H1 (cell line): Measurements from ENCODE around the gene RAB44. TPM values are rescaled to one million over a fixed set of nuclear protein-coding genes. Genes with fewer than 3 reads are reported as not detected.

Experiments used
- CTCF ChIA-PET: fragments of 300-600 bp; sonication (Branson Sonifier 250); formaldehyde crosslinking; loops from one replicate; lab custom pipeline; 2021; ENCODE audit not compliant: partially characterized antibody; lab: Charles Lee
- POLR2A ChIA-PET: fragments of 300-600 bp; sonication (Branson Sonifier 250); formaldehyde crosslinking; loops from one replicate; lab custom pipeline; 2021; ENCODE audit warnings: inconsistent platforms; ENCODE audit not compliant: partially characterized antibody; lab: Charles Lee
- DNase-seq, 2 experiments: peaks; one replicate each; pipeline versions ENCODE4 v3.0.0 to v3.0.0-alpha.2; 2010 to 2022; ENCODE audit warnings: low spot score in 2 of 2, low read depth in 1 of 2, mixed read lengths in 1 of 2
- FAIRE-seq: peaks from 2 replicates; lab custom pipeline; 2011; peaks lifted over from hg19 to GRCh38; lab: Jason Lieb, UNC
- H2AFZ ChIP-seq: 2 replicates; pipeline ENCODE4 v1.8.1; 2012; ENCODE audit warnings: low read length, inconsistent platforms
- H2AK5ac ChIP-seq: 2 replicates; pipeline ENCODE4 v1.6.1; 2013; ENCODE audit warnings: low read depth, low read length
- H2BK120ac ChIP-seq: replicated peaks from 2 replicates; pipeline ENCODE3; 2013; ENCODE audit warnings: low read depth, low read length, inconsistent platforms
- H2BK12ac ChIP-seq: 2 replicates; pipeline ENCODE4 v1.6.1; 2013; ENCODE audit warnings: low read depth, low read length
- H2BK15ac ChIP-seq: 2 replicates; pipeline ENCODE4 v1.6.1; 2013; ENCODE audit warnings: low read length
- H2BK20ac ChIP-seq: 2 replicates; pipeline ENCODE4 v1.6.1; 2013; ENCODE audit warnings: low read length
- H2BK5ac ChIP-seq: 2 replicates; pipeline ENCODE4 v1.6.1; 2013; ENCODE audit warnings: low read depth, low read length
- H3K14ac ChIP-seq: 2 replicates; pipeline ENCODE4 v1.6.1; 2013; ENCODE audit warnings: inconsistent platforms; ENCODE audit not compliant: insufficient read length
- H3K18ac ChIP-seq: 2 replicates; pipeline ENCODE4 v1.6.1; 2013; ENCODE audit warnings: low read length; ENCODE audit errors: extremely low read depth
- H3K23ac ChIP-seq: 2 replicates; pipeline ENCODE4 v1.6.1; 2013; ENCODE audit warnings: inconsistent platforms; ENCODE audit not compliant: insufficient read length
- H3K23me2 ChIP-seq: 2 replicates; pipeline ENCODE4 v1.6.1; 2013; ENCODE audit warnings: low read depth, low read length
- H3K27ac ChIP-seq: 2 replicates; pipeline ENCODE4 v1.6.1; 2011; ENCODE audit warnings: low read depth, low read length, inconsistent platforms
- H3K27me3 ChIP-seq, 4 experiments: replicated peaks in 1 of 4; 1 replicate in 1 of 4; 2 replicates in 3 of 4; pipeline versions ENCODE4 v1.6.1 to v1.8.1; 2011 to 2013; ENCODE audit warnings: low read length in 3 of 4, mild to moderate bottlenecking in 3 of 4, inconsistent platforms in 2 of 4, mixed read lengths in 2 of 4, moderate library complexity in 1 of 4; ENCODE audit not compliant: control insufficient read depth in 3 of 4, insufficient read depth in 3 of 4; ENCODE audit errors: extremely low read depth in 1 of 4
- H3K36me3 ChIP-seq, 4 experiments: 2 replicates each; pipeline versions ENCODE4 v1.6.1 to v1.8.1; 2011 to 2013; ENCODE audit warnings: mild to moderate bottlenecking in 4 of 4, low read length in 3 of 4, moderate library complexity in 2 of 4, control low read depth in 1 of 4, inconsistent platforms in 1 of 4; ENCODE audit not compliant: insufficient read depth in 4 of 4, control insufficient read depth in 2 of 4
- H3K4ac ChIP-seq: replicated peaks from 2 replicates; pipeline ENCODE3; 2013; ENCODE audit warnings: low read length, low read depth, mixed read lengths, inconsistent platforms; ENCODE audit not compliant: insufficient read length
- H3K4me1 ChIP-seq, 4 experiments: replicated peaks in 1 of 4; 1 replicate in 1 of 4; 2 replicates in 3 of 4; pipeline versions ENCODE4 v1.6.1 to v1.8.1; 2011 to 2013; ENCODE audit warnings: low read length in 3 of 4, inconsistent platforms in 2 of 4, mixed read lengths in 1 of 4; ENCODE audit not compliant: insufficient read depth in 4 of 4, control insufficient read depth in 3 of 4
- H3K4me2 ChIP-seq, 2 experiments: 2 replicates each; pipeline versions ENCODE4 v1.6.1 to v1.8.1; 2011 to 2013; ENCODE audit warnings: low read depth in 2 of 2, low read length in 2 of 2, control low read depth in 1 of 2, inconsistent platforms in 1 of 2, mild to moderate bottlenecking in 1 of 2; ENCODE audit not compliant: insufficient read depth in 1 of 2
- H3K4me3 ChIP-seq, 4 experiments: fragments of 200-600, 300-600 bp in 1 of 4; sonication (generic), shearing (Covaris generic), sonication (Bioruptor Twin) in 1 of 4; 2 replicates each; pipeline versions ENCODE4 v1.5.1 to v1.8.1; 2011 to 2016; ENCODE audit warnings: low read length in 4 of 4, low read depth in 3 of 4, control low read depth in 2 of 4, inconsistent platforms in 2 of 4, mild to moderate bottlenecking in 2 of 4, mixed read lengths in 1 of 4, moderate library complexity in 1 of 4; ENCODE audit not compliant: insufficient read depth in 2 of 4; ENCODE audit errors: extremely low read depth in 1 of 4
- H3K56ac ChIP-seq: replicated peaks from 2 replicates; pipeline ENCODE3; 2013; ENCODE audit warnings: low read depth, mild to moderate bottlenecking, mixed read lengths, low read length, inconsistent platforms; ENCODE audit not compliant: insufficient read length
- H3K79me1 ChIP-seq: 2 replicates; pipeline ENCODE4 v1.6.1; 2013; ENCODE audit warnings: low read depth, low read length, control low read depth
- H3K79me2 ChIP-seq, 2 experiments: 2 replicates each; pipeline versions ENCODE4 v1.6.1 to v1.8.1; 2012 to 2013; ENCODE audit warnings: low read length in 2 of 2, mild to moderate bottlenecking in 2 of 2, inconsistent platforms in 1 of 2; ENCODE audit not compliant: insufficient read depth in 2 of 2, control insufficient read depth in 1 of 2
- H3K9ac ChIP-seq, 4 experiments: replicated peaks in 1 of 4; 1 replicate in 1 of 4; 2 replicates in 3 of 4; pipeline versions ENCODE4 v1.6.1 to v1.8.1; 2011 to 2013; ENCODE audit warnings: low read depth in 3 of 4, low read length in 3 of 4, control low read depth in 2 of 4, mild to moderate bottlenecking in 2 of 4, moderate library complexity in 2 of 4, inconsistent platforms in 1 of 4; ENCODE audit errors: extremely low read depth in 1 of 4
- H3K9me3 ChIP-seq, 2 experiments: 2 replicates each; pipeline versions ENCODE4 v1.6.1 to v1.8.1; 2012 to 2013; ENCODE audit warnings: mild to moderate bottlenecking in 2 of 2, moderate library complexity in 2 of 2, control low read depth in 1 of 2, inconsistent platforms in 1 of 2, low read depth in 1 of 2, low read length in 1 of 2, mixed read lengths in 1 of 2; ENCODE audit not compliant: insufficient read depth in 2 of 2
- H4K20me1 ChIP-seq, 2 experiments: replicated peaks in 1 of 2; 2 replicates each; pipeline versions ENCODE3 to v1.8.1; 2011 to 2013; ENCODE audit warnings: inconsistent platforms in 2 of 2, low read length in 2 of 2, mild to moderate bottlenecking in 1 of 2; ENCODE audit not compliant: insufficient read depth in 2 of 2, control insufficient read depth in 1 of 2
- H4K5ac ChIP-seq: 2 replicates; pipeline ENCODE4 v1.6.1; 2013; ENCODE audit warnings: low read length, low read depth, mixed read lengths, inconsistent platforms; ENCODE audit not compliant: insufficient read length
- H4K8ac ChIP-seq: 2 replicates; pipeline ENCODE4 v1.8.0; 2013; ENCODE audit warnings: mild to moderate bottlenecking, moderate library complexity, low read length, inconsistent platforms; ENCODE audit not compliant: insufficient read depth; ENCODE audit errors: extremely low read depth
- H4K91ac ChIP-seq: replicated peaks from 2 replicates; pipeline ENCODE3; 2013; ENCODE audit warnings: low read length, mixed read lengths, inconsistent platforms; ENCODE audit not compliant: insufficient read length
- ASH2L ChIP-seq: fragments of 200-600, 300-600 bp; sonication (generic); IDR thresholded peaks from one replicate; pipeline ENCODE4 v1.7.1; 2017; ENCODE audit warnings: low read length
- E2F6 ChIP-seq: IDR thresholded peaks from 2 replicates; pipeline ENCODE4 v1.6.1; 2012; ENCODE audit warnings: inconsistent platforms
- HDAC2 ChIP-seq, 2 experiments: fragments of 300-600 bp in 1 of 2; sonication (generic) in 1 of 2; IDR thresholded peaks; 2 replicates each; pipeline ENCODE4 v1.6.1; 2011 to 2012; ENCODE audit warnings: low read depth in 2 of 2, low read length in 2 of 2, mild to moderate bottlenecking in 2 of 2, moderate library complexity in 2 of 2, borderline replicate concordance in 1 of 2, inconsistent platforms in 1 of 2
- HDAC6 ChIP-seq: IDR thresholded peaks from one replicate; pipeline ENCODE4 v1.7.1; 2012; ENCODE audit warnings: low read depth, mild to moderate bottlenecking, inconsistent platforms, low read length, moderate library complexity
- KDM4A ChIP-seq: IDR thresholded peaks from one replicate; pipeline ENCODE4 v1.7.1; 2012; ENCODE audit warnings: low read depth, mild to moderate bottlenecking, moderate library complexity, low read length, inconsistent platforms; ENCODE audit not compliant: severe bottlenecking
- PHF8 ChIP-seq: fragments of 200-600 bp; sonication (generic); conservative IDR thresholded peaks from 2 replicates; pipeline ENCODE4 v1.7.1; 2012; ENCODE audit warnings: low read depth, mild to moderate bottlenecking, inconsistent platforms, low read length, moderate library complexity
- SIRT6 ChIP-seq: IDR thresholded peaks from one replicate; pipeline ENCODE4 v1.7.1; 2012; ENCODE audit warnings: low read length, inconsistent platforms
- SUZ12 ChIP-seq: fragments of 200-600 bp; sonication (generic); IDR thresholded peaks from 2 replicates; pipeline ENCODE4 v1.6.1; 2012; ENCODE audit warnings: mild to moderate bottlenecking, inconsistent platforms, low read length, moderate library complexity, mixed read lengths
- TBP ChIP-seq: IDR thresholded peaks from 2 replicates; pipeline ENCODE4 v1.6.1; 2011; ENCODE audit warnings: low read depth, low read length, improper control_type of control experiment
- TEAD4 ChIP-seq: IDR thresholded peaks from 2 replicates; pipeline ENCODE4 v1.6.1; 2012; ENCODE audit warnings: low read depth, low read length, inconsistent platforms, mixed read lengths
- whole genome bisulfite sequencing, 2 experiments: shearing (Covaris generic) in 1 of 2; methylation state at CpG; one replicate each; pipeline versions ENCODE4 v1.1.6 to v1.1.7; 2013 to 2015; ENCODE audit warnings: low lambda C conversion rate in 2 of 2, mixed read lengths in 2 of 2, inconsistent platforms in 1 of 2, low coverage in 1 of 2, missing lambda C conversion rate in 1 of 2; ENCODE audit not compliant: insufficient replicate concordance in 2 of 2, insufficient coverage in 1 of 2, insufficient read length in 1 of 2; ENCODE audit errors: extremely low coverage in 1 of 2, missing lambda C conversion rate in 1 of 2; 5-methylcytosine and 5-hydroxymethylcytosine counted together
- polyA plus RNA-seq, 7 experiments: library from polyadenylated mRNA; depleted of rRNA in 3 of 7; stranded (reverse) in 5 of 7; unstranded in 2 of 7; fragments of >200 nt in 5 of 7; fragments of 200-250 nt in 2 of 7; gene quantifications; 1 replicate in 5 of 7; 2 replicates in 1 of 7; 4 replicates in 1 of 7; pipeline versions ENCODE4 v1.2.1 to v1.2.3, GENCODE V29; 2011 to 2013; ENCODE audit warnings: missing spikeins in 2 of 7, mixed read lengths in 2 of 7
- total RNA-seq: library from RNA; stranded (reverse); fragmentation: NEBNext Ultra II Directional; extraction: Animal tissue kit (Norgen Biotek cat#: 25700); gene quantifications from 2 replicates; pipeline ENCODE4 v1.2.1, GENCODE V29; 2021

RAB44 gene
- total and polyA plus RNA-seq, 2 of the 8 experiments (the other 6 are each of a cell fraction or from before 2014, with no cell fraction given) = 0.02 TPM; not detected in 1

DNA sequence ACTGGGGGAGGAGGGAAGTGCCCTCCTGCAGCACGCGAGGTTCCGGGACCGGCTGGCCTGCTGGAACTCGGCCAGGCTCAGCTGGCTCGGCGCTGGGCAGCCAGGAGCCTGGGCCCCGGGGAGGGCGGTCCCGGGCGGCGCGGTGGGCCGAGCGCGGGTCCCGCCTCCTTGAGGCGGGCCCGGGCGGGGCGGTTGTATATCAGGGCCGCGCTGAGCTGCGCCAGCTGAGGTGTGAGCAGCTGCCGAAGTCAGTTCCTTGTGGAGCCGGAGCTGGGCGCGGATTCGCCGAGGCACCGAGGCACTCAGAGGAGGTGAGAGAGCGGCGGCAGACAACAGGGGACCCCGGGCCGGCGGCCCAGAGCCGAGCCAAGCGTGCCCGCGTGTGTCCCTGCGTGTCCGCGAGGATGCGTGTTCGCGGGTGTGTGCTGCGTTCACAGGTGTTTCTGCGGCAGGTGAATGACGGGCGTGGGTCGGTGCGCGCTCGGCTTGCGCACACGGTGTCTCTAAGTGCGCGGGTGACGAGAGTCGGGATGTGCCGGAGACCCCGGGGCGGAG lies 19.1 kb upstream of the RAB44 start, which contains the start of gene CDKN1A:
CDKN1A (plus strand) TSS at position 227 of the 555 bp plus-strand sequence. CDS start 5,388 bp downstream, outside the sequence.
- Histone ChIP-seq H2AFZ (no peak within 1 kb of the TSS), H2BK5ac (peak within 1 kb of the TSS; percentile 100; the same call in 1 of the 2 replicates), H3K23ac (no peak within 1 kb of the TSS), H2BK20ac (no peak within 1 kb of the TSS), H2AK5ac (peak within 1 kb of the TSS; percentile 59; the same call in 1 of the 2 replicates), H4K20me1 (peaks cover 4 to 24% of the 10 kb centered on the region in 2 experiments), H3K9me3 (no peaks in the 10 kb centered on the region), H3K4me1 (peaks cover 5 to 36% (median 16%) of the 10 kb centered on the region in 4 experiments), H4K8ac (peak within 1 kb of the TSS; percentile 82), H3K18ac (peak within 1 kb of the TSS; percentile 99), H4K5ac (peak within 1 kb of the TSS; percentile 68), H3K27ac (no peak within 1 kb of the TSS; the same call in 1 of the 2 replicates), H2BK15ac (no peak within 1 kb of the TSS; the same call in 1 of the 2 replicates), H3K14ac (no peak within 1 kb of the TSS), H3K23me2 (peaks cover 18% of the 10 kb centered on the region; the same call in 1 of the 2 replicates), H3K56ac (peak within 1 kb of the TSS; percentile 81), H4K91ac (peak within 1 kb of the TSS; percentile 87), H3K4me3 (peak within 1 kb of the TSS; percentile 55 to 76 (median 69)), H3K9ac (peak within 1 kb of the TSS; percentile 23 to 52 (median 40); a peak in 6 of 7 replicates), H2BK12ac (peak within 1 kb of the TSS; percentile 92; the same call in 1 of the 2 replicates), H3K79me2 (peaks cover 0 to 28% of the 10 kb centered on the region in 2 experiments; a peak in 2 of 4 replicates), H3K27me3 (peaks cover 6 to 28% (median 20%) of the 10 kb centered on the region in 4 experiments), H3K4ac (peak within 1 kb of the TSS; percentile 15), H3K4me2 (peak within 1 kb of the TSS; percentile 85 to 96), H3K36me3 (peaks cover 0 to under 1% (median 0%) of the 10 kb centered on the region in 4 experiments; a peak in 1 of 8 replicates), H2BK120ac (peak within 1 kb of the TSS; percentile 61), H3K79me1 (0 out of 2 replicates have a peak, but pooled peaks cover 3% of the 10 kb centered on the region)
- peak in 1 of 2 experiments; percentile 84 for DNase-seq
- ChIA-PET POLR2A (interaction anchor here (0.6 to 10.6 kb wide), 12 partner anchors 11 to 82 kb away, joined by 3 to 109 read pairs (median 4); no protein-coding TSS in a partner anchor), CTCF (interaction anchor here (0.7 to 8.8 kb wide), 10 partner anchors 11 to 80 kb away, joined by 3 to 67 read pairs (median 4); no protein-coding TSS in a partner anchor)
- FAIRE-seq = no peak
- 2% methylated on average over 32 of the region's 63 CpGs; no CpG with 5 or more reads in 1 of the 2 experiments for WGBS, 2 experiments
- TF ChIP-seq E2F6 = peak; percentile 46
- peak; percentile 89; the same call in 1 of the 2 replicates for TF ChIP-seq TBP
- no peak for TF ChIP-seq SIRT6
- TF ChIP-seq PHF8 = 0 out of 2 replicates have a peak, but pooled peaks have one; percentile 16
- TF ChIP-seq HDAC6 = no peak
- peak; percentile 31 for TF ChIP-seq KDM4A
- peak in 1 of 2 experiments; percentile 58; a peak in 2 of 4 replicates for TF ChIP-seq HDAC2 (IDR thresholded peaks at IDR 0.05; ENCODE audit: borderline replicate concordance in 1 of 2, low read depth in 2 of 2, low read length in 2 of 2)
- peak; percentile 30; the same call in 1 of the 2 replicates for TF ChIP-seq SUZ12
- peak; percentile 71 for TF ChIP-seq ASH2L
- no peak for TF ChIP-seq TEAD4
